LNCAP (cell line): ENCODE measurements around the gene CUX1.

Source experiments
- TF ChIP-seq, protein P1 (sequence below): fragments of 450-650 bp; IDR thresholded peaks from 2 replicates; pipeline ENCODE4 v1.5.1; 2017; ENCODE audit warnings: mild to moderate bottlenecking

Gene CUX1

DNA sequence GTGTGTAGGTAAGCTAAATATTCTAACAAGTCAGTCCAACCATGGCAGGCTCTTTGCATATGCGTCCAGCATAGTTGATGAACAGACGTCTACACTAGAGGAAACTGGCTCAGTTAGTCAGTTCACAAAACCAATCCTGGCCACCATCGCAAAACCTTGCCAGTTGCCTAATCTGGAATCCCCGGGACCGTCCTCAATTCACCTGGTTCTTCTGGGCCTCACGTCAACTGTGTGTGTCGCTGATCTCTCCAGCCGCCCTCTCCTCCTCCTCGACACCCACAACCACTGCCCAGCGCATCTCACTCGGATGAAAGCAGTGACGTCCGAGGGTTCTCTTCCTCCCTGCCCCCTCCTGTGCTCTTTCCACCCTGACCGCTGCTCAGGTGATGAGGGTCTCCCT is 251.4 kb downstream of the CUX1 start:
- TF ChIP-seq, protein P1, sequence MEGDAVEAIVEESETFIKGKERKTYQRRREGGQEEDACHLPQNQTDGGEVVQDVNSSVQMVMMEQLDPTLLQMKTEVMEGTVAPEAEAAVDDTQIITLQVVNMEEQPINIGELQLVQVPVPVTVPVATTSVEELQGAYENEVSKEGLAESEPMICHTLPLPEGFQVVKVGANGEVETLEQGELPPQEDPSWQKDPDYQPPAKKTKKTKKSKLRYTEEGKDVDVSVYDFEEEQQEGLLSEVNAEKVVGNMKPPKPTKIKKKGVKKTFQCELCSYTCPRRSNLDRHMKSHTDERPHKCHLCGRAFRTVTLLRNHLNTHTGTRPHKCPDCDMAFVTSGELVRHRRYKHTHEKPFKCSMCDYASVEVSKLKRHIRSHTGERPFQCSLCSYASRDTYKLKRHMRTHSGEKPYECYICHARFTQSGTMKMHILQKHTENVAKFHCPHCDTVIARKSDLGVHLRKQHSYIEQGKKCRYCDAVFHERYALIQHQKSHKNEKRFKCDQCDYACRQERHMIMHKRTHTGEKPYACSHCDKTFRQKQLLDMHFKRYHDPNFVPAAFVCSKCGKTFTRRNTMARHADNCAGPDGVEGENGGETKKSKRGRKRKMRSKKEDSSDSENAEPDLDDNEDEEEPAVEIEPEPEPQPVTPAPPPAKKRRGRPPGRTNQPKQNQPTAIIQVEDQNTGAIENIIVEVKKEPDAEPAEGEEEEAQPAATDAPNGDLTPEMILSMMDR, result no peak

DNA sequence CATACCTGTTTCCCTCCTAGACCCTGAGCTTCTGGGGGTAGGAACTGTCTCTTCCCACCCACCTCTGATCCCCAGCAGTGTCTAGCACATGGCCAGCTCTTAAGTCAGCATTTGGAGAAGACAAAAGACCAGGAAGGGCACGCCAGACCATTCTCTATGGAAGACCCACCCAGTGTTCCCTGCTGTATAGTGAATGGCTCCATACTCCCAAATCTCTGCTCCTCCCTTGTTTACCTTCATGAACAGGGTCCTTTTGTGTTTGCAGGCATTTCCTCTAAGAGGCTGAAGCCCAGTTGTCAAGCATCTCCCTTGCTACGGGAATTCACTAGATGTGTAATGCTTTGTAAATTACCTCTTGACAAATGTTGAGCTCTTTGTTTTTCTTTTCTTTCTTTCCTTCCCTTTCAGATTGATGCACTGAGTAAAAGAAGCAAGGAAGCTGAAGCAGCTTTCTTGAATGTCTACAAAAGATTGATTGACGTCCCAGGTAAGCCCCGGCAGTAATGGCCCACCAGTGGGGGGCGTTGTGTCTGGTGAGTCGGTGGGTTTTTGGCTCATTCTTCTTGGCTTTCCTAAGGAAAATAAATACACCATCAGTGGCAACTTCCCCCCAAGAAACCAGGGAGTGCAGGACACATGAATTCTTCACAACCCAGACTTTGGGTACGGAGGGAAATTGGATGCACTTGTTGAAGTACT is 252.7 kb downstream of the CUX1 start:
- TF ChIP-seq, protein P1, result no peak

DNA sequence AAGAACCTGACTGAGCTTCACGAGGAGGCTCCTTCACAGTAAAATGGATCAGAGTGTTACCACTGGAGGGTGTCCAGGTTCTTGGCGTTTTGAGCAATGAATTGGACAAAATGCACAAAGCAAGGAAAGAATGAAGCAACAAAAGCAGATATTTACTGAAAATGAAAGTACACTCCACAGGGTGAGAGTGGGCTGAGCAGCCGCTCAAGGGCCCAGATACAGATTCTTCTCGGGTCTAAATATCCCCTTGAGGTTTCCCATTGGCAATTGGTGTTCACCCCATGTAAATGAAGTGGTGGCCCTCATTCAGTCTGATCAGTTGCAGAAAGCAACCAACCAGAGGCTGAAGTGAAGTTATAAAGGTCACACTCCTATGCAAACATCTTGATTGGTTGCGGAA is 254.6 kb downstream of the CUX1 start:
- TF ChIP-seq, protein P1, result no peak

DNA sequence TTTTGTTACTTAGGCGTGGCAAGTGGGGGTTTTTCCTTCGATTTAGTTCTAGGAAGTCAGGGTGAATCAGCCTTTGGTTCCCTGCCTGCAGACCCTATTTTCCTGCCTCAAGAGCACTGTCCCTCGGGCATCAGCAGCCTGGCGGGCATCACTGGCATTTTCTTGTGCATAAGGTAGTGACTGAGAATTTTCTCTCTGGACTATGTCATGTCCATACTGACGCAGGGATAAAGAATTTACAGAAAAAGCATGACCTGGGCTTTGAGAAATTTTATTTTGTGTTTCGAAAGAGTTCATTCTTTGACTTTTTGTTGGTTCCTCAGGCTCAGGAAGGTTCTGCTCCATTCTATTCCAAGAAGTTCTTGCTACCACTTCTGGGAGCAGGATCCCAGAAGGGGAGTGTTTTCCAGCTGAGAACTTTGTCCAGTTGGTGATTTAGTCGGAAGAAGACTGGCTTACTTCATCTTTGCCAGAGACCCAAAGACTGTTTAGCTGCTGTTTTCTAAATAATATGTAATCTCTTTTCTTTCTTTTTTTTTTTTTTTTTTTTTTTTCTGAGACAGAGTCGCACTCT is 255.3 kb downstream of the CUX1 start:
- TF ChIP-seq, protein P1, result no peak

DNA sequence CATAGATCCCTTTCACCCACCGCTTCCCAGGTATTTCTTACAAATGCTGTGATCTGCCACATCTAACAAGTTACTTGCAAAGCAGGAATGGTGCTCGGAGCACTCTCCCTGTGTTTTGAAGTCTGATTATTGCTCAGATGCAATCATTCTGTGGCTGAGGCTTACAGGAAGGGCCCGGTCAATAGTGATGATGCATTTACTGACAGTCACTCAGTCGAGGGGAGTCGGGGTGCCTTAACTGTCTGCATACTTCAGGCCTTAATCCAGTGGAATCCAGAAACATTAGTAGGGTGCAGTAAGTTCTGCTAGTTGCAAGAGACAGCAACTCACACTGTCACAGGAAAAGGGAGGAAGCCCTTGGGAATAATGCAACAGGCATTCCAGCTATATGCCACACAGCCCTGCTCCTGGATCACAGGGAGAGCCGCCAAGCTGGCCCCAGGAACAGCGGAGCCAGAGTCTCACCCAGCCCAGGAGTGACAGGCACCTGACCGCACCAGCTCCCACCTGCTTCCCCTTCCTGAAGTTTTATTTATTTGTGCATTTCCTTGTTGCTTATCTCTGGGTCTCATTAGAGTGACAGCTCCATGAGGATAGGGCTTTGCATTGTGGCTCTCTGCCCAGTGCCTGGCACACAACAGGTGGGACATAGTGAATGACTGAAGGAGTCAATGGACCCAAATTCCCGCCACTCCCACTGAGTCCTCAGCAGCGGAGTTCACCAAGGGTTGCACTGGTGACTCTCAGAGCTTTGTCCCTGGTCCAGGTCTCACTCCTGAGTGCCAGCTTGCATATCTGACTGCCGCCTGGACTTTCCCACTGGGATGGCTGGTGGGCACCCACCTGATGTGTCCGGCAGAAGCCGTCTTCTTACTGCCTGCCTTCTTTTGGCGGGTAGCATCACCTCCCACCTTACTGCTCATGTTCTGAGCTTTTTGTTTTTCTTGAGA is 256.8 kb downstream of the CUX1 start:
- TF ChIP-seq, protein P1, result no peak

DNA sequence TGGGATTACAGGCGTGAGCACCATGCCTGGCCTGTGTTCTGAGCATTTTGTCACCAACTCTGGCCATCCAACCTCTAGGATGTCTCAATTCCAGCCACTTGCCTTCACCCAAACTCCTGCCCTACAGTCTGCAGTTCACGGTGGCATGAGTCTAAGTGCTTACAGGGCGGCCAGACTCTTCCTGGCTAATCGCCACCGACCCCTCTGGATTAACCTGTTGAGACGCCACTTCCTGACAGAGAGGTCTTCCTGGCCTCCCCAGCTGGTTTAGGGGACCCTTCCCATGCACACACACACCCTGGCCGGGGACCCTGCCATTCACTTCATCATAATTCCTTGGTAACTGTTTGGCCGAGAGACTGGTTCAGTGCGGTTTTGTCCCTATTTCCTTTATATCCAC is 257.7 kb downstream of the CUX1 start:
- TF ChIP-seq, protein P1, result no peak

DNA sequence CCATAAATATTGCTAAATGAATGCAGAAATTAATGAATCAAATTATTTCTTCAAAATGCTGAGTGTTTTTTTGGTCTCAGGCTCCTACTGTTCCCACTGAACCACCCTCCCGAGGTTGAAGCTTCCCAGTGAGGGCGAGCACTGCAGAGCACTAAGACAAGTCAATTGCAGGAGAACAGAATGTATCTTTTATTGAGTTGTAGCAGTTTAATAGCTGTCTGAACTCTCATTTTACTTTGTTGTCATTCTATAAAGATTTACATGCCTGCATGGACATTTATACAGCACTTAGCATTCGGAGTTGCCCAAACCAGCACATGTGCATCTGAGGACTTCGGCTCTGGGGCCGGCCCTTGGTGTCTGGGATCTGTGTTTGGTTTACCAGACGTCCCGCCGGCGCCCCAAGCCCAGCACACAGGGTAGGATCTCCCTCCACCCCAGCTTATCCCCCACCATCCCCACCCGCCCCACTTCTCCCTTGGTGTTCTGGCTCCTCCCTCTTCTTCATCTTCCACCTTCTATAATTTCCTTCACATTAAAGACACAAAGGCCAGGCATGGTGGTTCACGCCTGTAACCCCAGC is 258.2 kb downstream of the CUX1 start:
- TF ChIP-seq, protein P1, result no peak
